GM12872 (cell line): ENCODE results near the gene MYMX.

ENCODE experiments used
- CTCF ChIP-seq: IDR thresholded peaks from 3 replicates; pipeline ENCODE4 v1.5.1; 2011; ENCODE audit warnings: low read depth, mild to moderate bottlenecking, low read length, moderate library complexity; ENCODE audit not compliant: insufficient read depth

Gene MYMX

GRCh38 chr6:44219053-44219814, 2.5 kb downstream of the MYMX start:
- no peak for TF ChIP-seq CTCF

DNA sequence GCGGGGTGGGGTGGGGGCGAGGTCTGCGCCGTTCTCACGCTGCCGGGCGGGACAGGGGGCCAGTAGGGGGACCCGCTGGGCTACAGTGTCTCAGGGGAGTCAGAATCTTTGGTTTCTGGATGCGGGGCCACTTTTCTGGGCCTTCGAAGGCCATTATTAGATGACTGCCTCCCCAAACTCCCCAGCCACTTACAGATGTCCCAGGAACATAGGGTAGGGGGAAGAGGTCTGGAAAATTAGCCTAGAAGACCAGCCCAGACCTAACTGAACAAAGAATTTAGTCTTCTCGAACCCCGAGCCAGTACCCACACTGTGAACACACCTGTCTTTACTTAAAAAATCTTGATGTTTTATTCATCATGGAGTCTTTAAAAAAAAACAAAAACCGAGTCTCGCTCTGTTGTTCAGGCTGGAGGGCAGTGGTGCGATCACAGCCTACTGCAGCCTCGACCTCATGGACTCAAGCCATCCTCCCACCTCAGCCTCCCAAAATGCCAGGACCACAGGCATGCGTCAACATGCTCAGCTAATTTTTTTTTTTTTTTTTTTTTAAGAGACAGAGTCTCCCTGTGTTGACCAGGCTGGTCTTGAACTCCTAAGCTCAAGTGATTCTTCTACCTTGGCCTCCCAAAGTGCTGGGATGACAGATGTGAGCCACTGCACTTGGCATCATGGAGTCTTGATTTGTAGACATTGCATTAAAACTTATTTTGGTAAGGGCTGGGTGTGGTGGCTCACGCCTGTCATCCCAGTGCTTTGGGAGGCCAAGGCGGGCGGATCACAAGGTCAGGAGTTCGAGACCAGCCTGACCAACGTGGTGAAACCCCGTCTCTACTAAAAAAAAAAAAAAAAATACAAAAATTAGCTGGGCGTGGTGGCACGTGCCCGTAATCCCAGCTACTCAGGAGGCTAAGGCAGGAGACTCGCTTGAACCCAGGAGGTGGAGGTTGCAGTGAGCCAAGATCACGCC, 3.4 kb downstream of the MYMX start:
- TF ChIP-seq CTCF, result 0 out of 3 replicates have a peak, but pooled peaks have one; percentile 17

DNA sequence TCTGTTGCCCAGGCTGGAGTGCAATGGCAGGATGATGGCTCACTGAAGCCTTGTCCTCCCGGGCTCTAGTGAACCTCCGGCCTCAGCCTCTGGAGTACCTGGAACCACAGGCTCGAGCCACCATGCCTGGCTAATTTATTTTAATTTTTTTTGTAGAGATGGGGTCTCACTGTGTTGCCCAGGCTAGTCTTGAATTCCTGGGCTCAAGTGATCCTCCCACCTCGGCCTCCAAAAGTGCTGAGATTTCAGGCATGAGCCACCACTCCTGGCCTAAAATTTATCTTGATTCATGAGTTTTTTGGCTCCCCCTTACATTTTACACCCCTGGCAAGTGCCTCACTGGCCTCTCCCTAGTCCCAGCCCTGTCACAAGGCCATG, 4.2 kb downstream of the MYMX start:
- no peak for TF ChIP-seq CTCF

GRCh38 chr6:44221291-44221960, 4.7 kb downstream of the MYMX start:
- TF ChIP-seq CTCF, result peak; percentile 97

GRCh38 chr6:44221961-44222335, 5.2 kb downstream of the MYMX start:
- TF ChIP-seq CTCF, result no peak

GRCh38 chr6:44222486-44223318, 6.0 kb downstream of the MYMX start:
- no peak for TF ChIP-seq CTCF
